Stimulated activated CD8-positive, alpha-beta memory T cell treated with anti-CD3 and anti-CD28 coated beads, Interleukin-7, amount 100 ng/mL, for 48 hours (primary cell): ENCODE data around the gene PRPF18.

Experiments used
- DNase-seq, 2 donors: peaks; one replicate each; pipeline ENCODE4 v3.0.0-alpha.2; 2020; ENCODE audit warnings: low read depth in 1 of 2; ENCODE audit errors: extremely low read depth in 1 of 2

The PRPF18 gene

GRCh38 chr10:13597909-13598308 is 11.1 kb downstream of the PRPF18 start:
- DNase-seq = no peak

GRCh38 chr10:13604357-13605040 is 17.7 kb downstream of the PRPF18 start:
- no peak for DNase-seq

- DNase-seq = no peak
Measured at GRCh38 chr10:13608246-13608853, 21.6 kb downstream of the PRPF18 start.

DNA sequence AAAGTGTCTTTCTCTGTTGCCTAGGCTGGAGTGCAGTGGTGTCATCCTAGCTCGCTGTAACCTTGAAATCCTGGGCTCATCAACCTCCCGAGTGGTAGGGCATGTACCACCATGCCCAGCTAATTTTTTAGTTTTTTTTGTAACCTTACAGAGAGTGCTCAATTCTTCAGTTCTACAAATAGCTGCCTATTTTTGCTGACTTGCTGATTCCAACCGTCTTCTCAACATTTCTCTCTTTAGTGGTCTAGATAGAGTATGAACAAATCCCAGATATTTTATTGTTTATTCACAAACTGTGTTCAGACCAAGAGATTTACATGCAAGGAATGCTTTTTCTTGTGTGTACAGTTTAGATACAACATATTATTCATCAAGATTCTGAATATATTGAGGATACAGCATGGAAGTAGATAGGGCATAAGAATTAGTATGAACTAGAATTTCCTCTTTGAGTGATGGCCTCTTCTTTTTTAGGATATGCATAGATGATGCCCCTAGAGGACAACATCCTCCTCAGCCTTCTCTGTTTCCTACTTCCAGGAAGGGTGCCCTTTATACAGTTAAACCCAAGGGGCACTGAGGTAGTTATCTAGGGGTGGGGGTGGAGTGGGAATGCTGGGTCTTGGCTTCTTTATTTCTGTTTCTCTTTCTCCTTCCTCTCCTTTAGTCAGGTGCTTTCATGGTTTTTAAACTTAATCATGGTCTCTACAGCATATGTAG is 26.0 kb downstream of the PRPF18 start:
- no peak for DNase-seq

GRCh38 chr10:13613519-13613918 is 26.8 kb downstream of the PRPF18 start:
- DNase-seq = no peak

- DNase-seq = no peak
Measured at GRCh38 chr10:13614530-13615332, 28.0 kb downstream of the PRPF18 start.

- DNase-seq = no peak
Measured at GRCh38 chr10:13615650-13616300, 29.0 kb downstream of the PRPF18 start.

- no peak for DNase-seq
Measured at GRCh38 chr10:13617116-13617515, 30.4 kb downstream of the PRPF18 start.

DNA sequence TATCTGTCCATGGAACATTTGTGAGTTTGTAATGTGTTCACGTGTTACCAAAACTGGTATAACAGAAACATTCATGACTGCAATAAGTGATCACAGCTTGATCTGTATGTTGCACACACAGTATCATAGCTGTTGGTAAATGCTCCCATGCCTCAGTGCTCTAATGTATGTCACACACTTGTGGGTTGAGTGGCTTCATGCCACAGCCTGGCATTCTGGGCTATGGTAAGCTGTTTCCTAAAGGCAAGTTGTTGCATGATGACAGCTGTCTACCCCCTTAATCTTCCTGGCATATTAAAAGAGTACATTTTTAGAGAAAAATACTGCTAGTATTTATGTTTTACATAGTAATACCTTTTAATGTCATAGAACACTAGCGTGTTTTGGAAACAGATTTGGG is 35.2 kb downstream of the PRPF18 start:
- no peak for DNase-seq

DNA sequence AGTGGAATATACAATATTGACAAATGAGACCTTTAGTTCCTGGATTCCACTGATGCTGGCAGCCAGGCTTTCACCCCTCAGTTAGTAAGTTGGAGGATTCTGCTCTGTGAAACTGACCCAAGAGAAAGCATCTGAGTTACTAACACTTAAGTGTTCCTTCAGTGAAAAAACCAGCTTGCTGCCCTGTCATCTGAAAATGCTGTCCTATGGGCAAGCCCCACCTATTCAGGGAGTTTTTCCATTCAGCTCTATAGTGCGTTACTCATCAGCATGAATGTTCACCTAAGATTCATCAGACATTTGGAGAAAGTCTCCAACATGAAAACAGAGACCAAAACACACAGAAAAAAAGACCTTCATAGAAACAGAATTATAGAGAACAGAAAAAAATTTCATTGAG is 37.9 kb downstream of the PRPF18 start:
- DNase-seq = no peak

DNA sequence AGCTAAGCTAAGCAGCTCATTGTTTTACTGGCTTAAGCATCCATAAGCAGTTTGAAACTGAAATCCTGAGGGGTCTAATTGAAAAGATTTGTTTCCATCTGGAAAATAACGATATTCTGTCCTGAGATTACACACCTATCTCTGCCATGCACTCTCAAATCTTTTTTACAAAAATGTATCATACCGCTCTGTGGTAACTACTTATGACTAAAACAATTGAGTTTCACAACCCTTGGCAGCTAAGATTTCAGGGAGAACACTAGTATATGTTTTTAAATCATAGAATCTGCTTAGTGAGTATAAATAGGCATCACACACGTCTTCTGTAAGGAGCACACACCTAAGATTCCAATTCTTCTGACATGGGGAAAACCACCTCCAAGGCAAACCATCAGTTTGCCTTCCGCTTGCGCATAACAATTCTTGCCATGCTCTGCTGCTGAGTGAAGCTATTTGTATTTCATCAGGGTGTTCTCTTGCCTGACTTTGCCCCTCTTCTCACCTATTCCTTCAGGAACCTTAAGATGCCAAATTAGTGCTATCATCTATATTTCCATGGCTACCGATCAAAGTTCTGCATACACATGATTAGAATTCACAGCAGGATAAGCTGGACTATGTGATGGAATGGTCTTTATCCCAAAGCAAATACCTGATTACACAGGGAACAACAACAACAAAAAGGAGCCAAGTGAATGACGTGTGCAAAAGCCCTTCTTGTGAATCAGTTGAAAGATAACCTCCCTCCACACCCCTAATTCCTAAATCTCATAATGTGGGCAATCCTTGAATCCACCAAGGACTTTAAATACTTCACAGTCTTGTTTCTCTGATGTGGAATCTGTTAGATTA is 40.9 kb downstream of the PRPF18 start:
- no peak for DNase-seq

DNA sequence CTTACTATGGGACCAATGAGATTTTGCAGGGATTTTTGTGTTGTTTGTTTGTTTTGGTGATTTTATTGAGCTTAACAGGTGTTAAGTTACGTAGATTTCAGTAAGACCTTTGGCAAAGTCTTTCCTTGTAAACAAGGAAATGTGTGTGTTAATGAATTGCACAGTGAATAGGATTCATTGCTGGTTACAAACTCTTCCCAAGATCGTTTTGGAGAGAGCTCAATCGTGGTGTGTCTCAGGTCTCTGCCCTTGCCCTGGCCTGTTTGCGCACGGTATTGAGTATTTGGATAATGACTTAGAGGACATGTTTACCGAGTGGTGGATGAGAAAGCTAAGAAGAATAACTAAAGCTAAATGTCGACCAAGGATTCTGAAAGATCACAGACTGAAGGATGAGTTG is 41.9 kb downstream of the PRPF18 start:
- no peak for DNase-seq

GRCh38 chr10:13629116-13629515 is 42.4 kb downstream of the PRPF18 start:
- no peak for DNase-seq

DNA sequence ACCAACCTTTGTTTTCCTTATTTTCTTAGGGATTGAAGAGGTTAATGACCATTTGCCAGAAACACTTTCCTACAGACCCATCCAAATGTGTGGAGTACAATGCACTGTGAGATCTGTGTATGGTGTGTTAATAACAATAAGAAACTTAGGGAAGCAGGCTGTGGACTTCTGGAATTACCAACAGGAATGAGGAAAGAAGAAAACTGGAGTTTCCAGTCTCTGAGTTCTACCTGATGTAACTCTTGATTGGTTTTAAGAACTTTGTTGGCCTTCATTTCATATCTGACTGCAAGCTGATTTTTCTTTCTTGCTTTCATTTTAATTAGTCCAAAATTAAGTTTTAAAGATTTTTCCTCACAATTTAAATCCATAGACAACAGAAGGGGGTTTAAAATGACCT is 43.5 kb downstream of the PRPF18 start:
- DNase-seq = no peak

- no peak for DNase-seq
Measured at GRCh38 chr10:13631594-13631993, 44.8 kb downstream of the PRPF18 start.

DNA sequence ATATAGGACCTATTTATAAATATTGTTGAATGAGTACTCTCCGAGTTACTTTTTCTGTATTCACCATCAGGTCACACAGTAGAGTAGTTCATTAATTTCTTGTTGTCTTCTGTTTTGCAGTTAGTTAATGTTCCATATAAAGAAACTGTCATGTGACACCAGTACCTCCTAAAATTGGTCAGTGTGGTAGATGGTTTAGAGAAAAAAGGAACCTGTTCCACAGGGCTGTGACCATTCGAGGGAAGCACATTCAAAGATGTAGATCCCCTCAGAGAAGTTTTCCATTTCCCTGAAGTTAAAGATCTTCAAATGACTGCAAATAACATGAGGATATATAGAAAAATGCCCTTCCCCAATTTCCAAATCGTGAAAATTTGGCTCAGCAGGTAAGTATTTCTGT is 45.7 kb downstream of the PRPF18 start:
- DNase-seq = no peak

- no peak for DNase-seq
Measured at GRCh38 chr10:13632884-13633440, 46.2 kb downstream of the PRPF18 start.

GRCh38 chr10:13633689-13634088 is 46.9 kb downstream of the PRPF18 start:
- DNase-seq = no peak

- no peak for DNase-seq
Measured at GRCh38 chr10:13634207-13634606, 47.4 kb downstream of the PRPF18 start.

- DNase-seq = no peak
Measured at GRCh38 chr10:13636776-13637175, 50.0 kb downstream of the PRPF18 start.
